Gastroesophageal sphincter (tissue), 4 donors: ENCODE data around the gene TNFRSF8. TPM values are rescaled to one million over a fixed set of nuclear protein-coding genes. Genes with fewer than 3 reads are reported as not detected.

Experiments
- ATAC-seq: fragments of 150-250 bp; one replicate; pipeline ENCODE4 v1.9.1; 2016; ENCODE audit warnings: mild to moderate bottlenecking, moderate library complexity
- H3K27ac ChIP-seq, 4 donors: fragments of 200-600 bp; sonication (generic) in 3 of 4; 1 replicate in 3 of 4; 2 replicates in 1 of 4; pipeline ENCODE4 v1.5.1; 2016 to 2019
- H3K27me3 ChIP-seq: fragments of 200-600 bp; sonication (generic); one replicate; pipeline ENCODE4 v1.5.1; 2019
- H3K36me3 ChIP-seq, 2 donors: fragments of 200-600 bp; sonication (generic); one replicate each; pipeline ENCODE4 v1.5.1; 2019; ENCODE audit warnings: control low read depth in 1 of 2
- H3K4me1 ChIP-seq, 3 donors: fragments of 200-600 bp; sonication (generic); 1 replicate in 2 of 3; 2 replicates in 1 of 3; pipeline ENCODE4 v1.5.1; 2016 to 2019; ENCODE audit warnings: control low read depth in 2 of 3
- H3K4me3 ChIP-seq, 2 donors: fragments of 200-600 bp; sonication (generic); one replicate each; pipeline ENCODE4 v1.5.1; 2019; ENCODE audit warnings: mild to moderate bottlenecking in 1 of 2, moderate library complexity in 1 of 2
- H3K9me3 ChIP-seq, 3 donors: fragments of 200-600 bp; sonication (generic); one replicate each; pipeline ENCODE4 v1.5.1; 2017 to 2019; ENCODE audit warnings: control low read depth in 2 of 3
- EP300 ChIP-seq: sonication (generic); formaldehyde crosslinking; IDR thresholded peaks from one replicate; pipeline ENCODE4 v1.6.1; 2017; ENCODE audit warnings: antibody characterized with exemption, mild to moderate bottlenecking
- POLR2A ChIP-seq, 2 donors: fragments of 450-650 bp; IDR thresholded peaks; one replicate each; pipeline ENCODE4 v1.6.1; 2017; ENCODE audit warnings: antibody characterized with exemption in 2 of 2, mild to moderate bottlenecking in 2 of 2, moderate library complexity in 1 of 2
- POLR2AphosphoS5 ChIP-seq: sonication (generic); formaldehyde crosslinking; IDR thresholded peaks from one replicate; pipeline ENCODE4 v1.6.1; 2017; ENCODE audit warnings: antibody characterized with exemption
- WGBS, 2 donors: methylation state at CpG; one replicate each; pipeline ENCODE4 v1.1.5; 2018; ENCODE audit warnings: low coverage in 1 of 2; 5-methylcytosine and 5-hydroxymethylcytosine counted together
- total RNA-seq, 4 donors: library from RNA; depleted of rRNA; stranded (reverse); fragments of >200 nt; gene quantifications; one replicate each; pipeline ENCODE4 v1.1.0, GENCODE V29; 2016
- TF ChIP-seq, protein P1 (sequence below), 4 experiments: fragments of 200-600 bp in 2 of 4; fragments of 450-650 bp in 2 of 4; sonication (generic) in 1 of 4; IDR thresholded peaks; one replicate each; pipeline ENCODE4 v1.5.1; 2017 to 2019; ENCODE audit warnings: antibody characterized with exemption in 4 of 4, mild to moderate bottlenecking in 2 of 4, moderate library complexity in 2 of 4

The TNFRSF8 gene
- total RNA-seq, 4 donors from 2014 or later, result 0.47 to 4.2 (median 1.4) TPM

- TF ChIP-seq POLR2AphosphoS5, result no peak
- TF ChIP-seq EP300, result no peak
- TF ChIP-seq, protein P1, sequence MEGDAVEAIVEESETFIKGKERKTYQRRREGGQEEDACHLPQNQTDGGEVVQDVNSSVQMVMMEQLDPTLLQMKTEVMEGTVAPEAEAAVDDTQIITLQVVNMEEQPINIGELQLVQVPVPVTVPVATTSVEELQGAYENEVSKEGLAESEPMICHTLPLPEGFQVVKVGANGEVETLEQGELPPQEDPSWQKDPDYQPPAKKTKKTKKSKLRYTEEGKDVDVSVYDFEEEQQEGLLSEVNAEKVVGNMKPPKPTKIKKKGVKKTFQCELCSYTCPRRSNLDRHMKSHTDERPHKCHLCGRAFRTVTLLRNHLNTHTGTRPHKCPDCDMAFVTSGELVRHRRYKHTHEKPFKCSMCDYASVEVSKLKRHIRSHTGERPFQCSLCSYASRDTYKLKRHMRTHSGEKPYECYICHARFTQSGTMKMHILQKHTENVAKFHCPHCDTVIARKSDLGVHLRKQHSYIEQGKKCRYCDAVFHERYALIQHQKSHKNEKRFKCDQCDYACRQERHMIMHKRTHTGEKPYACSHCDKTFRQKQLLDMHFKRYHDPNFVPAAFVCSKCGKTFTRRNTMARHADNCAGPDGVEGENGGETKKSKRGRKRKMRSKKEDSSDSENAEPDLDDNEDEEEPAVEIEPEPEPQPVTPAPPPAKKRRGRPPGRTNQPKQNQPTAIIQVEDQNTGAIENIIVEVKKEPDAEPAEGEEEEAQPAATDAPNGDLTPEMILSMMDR (IDR thresholded peaks at IDR 0.05), result no peak
- TF ChIP-seq POLR2A (IDR thresholded peaks at IDR 0.05), result no peak
- H3K9me3 ChIP-seq, result no peaks in the 10 kb centered on the region
- no peaks in the 10 kb centered on the region for H3K27me3 ChIP-seq
- peaks cover 0 to 17% (median 6%) of the 10 kb centered on the region in 3 donors for H3K4me1 ChIP-seq
- 84 to 100% methylated on average over 1 to 3 of the region's 3 CpGs for WGBS, 2 donors
- ATAC-seq, result no peak
- H3K36me3 ChIP-seq, result peaks cover 0 to 36% of the 10 kb centered on the region in 2 donors
- H3K27ac ChIP-seq, result no peak overlapping the region
- H3K4me3 ChIP-seq, result no peak overlapping the region
Measured at GRCh38 chr1:12016182-12016581, 46.9 kb upstream of the TNFRSF8 start.

- 26 to 44% methylated on average over 2 of the region's 12 CpGs for WGBS, 2 donors
- Histone ChIP-seq H3K4me1 (peaks cover 0 to 17% (median 6%) of the 10 kb centered on the region in 3 donors), H3K27me3 (no peaks in the 10 kb centered on the region), H3K9me3 (no peaks in the 10 kb centered on the region), H3K4me3 (peak overlapping the region; percentile 56 to 92), H3K27ac (peak overlapping the region; percentile 19 to 90 (median 87)), H3K36me3 (peaks cover 0 to 35% of the 10 kb centered on the region in 2 donors)
- no peak for ATAC-seq
- TF ChIP-seq POLR2A (IDR thresholded peaks at IDR 0.05) (no peak), EP300 (no peak), POLR2AphosphoS5 (no peak)
- TF ChIP-seq, protein P1 (IDR thresholded peaks at IDR 0.05), result no peak
Measured at GRCh38 chr1:12019858-12020509, 43.1 kb upstream of the TNFRSF8 start.

- peaks cover 0 to 52% of the 10 kb centered on the region in 2 donors for H3K36me3 ChIP-seq
Measured at GRCh38 chr1:12021616-12022015, 41.5 kb upstream of the TNFRSF8 start.

GRCh38 chr1:12022036-12022435 is 41.1 kb upstream of the TNFRSF8 start:
- no peaks in the 10 kb centered on the region for H3K27me3 ChIP-seq
- no peak overlapping the region for H3K4me3 ChIP-seq
- peaks cover 0 to 17% (median 6%) of the 10 kb centered on the region in 3 donors for H3K4me1 ChIP-seq
- H3K9me3 ChIP-seq, result no peaks in the 10 kb centered on the region
- no peak for TF ChIP-seq POLR2AphosphoS5
- TF ChIP-seq POLR2A (IDR thresholded peaks at IDR 0.05), result no peak
- no peak for TF ChIP-seq EP300
- TF ChIP-seq, protein P1 (IDR thresholded peaks at IDR 0.05), result no peak
- ATAC-seq, result no peak
- WGBS, 2 donors, result no CpG with 5 or more reads among the region's 14 CpGs
- H3K36me3 ChIP-seq, result peaks cover 0 to 56% of the 10 kb centered on the region in 2 donors
- no peak overlapping the region for H3K27ac ChIP-seq

More at GRCh38 chr1:12021616-12022015, 41.5 kb upstream of the TNFRSF8 start:
- Histone ChIP-seq H3K4me3 (no peak overlapping the region), H3K27me3 (no peaks in the 10 kb centered on the region), H3K9me3 (no peaks in the 10 kb centered on the region), H3K4me1 (peaks cover 0 to 17% (median 6%) of the 10 kb centered on the region in 3 donors), H3K27ac (no peak overlapping the region)
- TF ChIP-seq POLR2A (IDR thresholded peaks at IDR 0.05) (no peak), EP300 (no peak), POLR2AphosphoS5 (no peak)
- TF ChIP-seq, protein P1 (IDR thresholded peaks at IDR 0.05), result no peak
- ATAC-seq, result no peak
- 88 to 89% methylated on average over 1 to 2 of the region's 9 CpGs for WGBS, 2 donors

GRCh38 chr1:12026586-12026985 is 36.5 kb upstream of the TNFRSF8 start:
- TF ChIP-seq POLR2A (IDR thresholded peaks at IDR 0.05), result no peak
- no peak for TF ChIP-seq EP300
- TF ChIP-seq POLR2AphosphoS5, result no peak
- TF ChIP-seq, protein P1 (IDR thresholded peaks at IDR 0.05), result no peak
- no peak for ATAC-seq

More at GRCh38 chr1:12026586-12026985, 36.5 kb upstream of the TNFRSF8 start:
- Histone ChIP-seq H3K4me3 (no peak overlapping the region), H3K4me1 (no peaks in the 10 kb centered on the region), H3K9me3 (no peaks in the 10 kb centered on the region), H3K27me3 (no peaks in the 10 kb centered on the region), H3K27ac (no peak overlapping the region), H3K36me3 (peaks cover 0 to 100% of the 10 kb centered on the region in 2 donors)
- 68 to 87% methylated on average over 6 to 9 of the region's 10 CpGs for WGBS, 2 donors
